Fibroblast of lung (primary cell): Measurements from ENCODE around the gene PDE3B.
"Not testable (repeated sequence)": the region's sequence is repeated elsewhere in the genome, so short reads cannot be mapped to it uniquely, and the experiment has no call there.

Experiments
- CTCF ChIP-seq, 2 donors: IDR thresholded peaks in 1 of 2; conservative IDR thresholded peaks in 1 of 2; 1 replicate in 1 of 2; 2 replicates in 1 of 2; pipeline ENCODE4 v1.5.1; 2011 to 2012; ENCODE audit warnings: low read length in 2 of 2, control low read depth in 1 of 2, inconsistent platforms in 1 of 2, low read depth in 1 of 2, mild to moderate bottlenecking in 1 of 2
- EZH2 ChIP-seq: IDR thresholded peaks from 2 replicates; pipeline ENCODE4 v1.5.1; 2012; ENCODE audit warnings: low read length, control low read depth, mild to moderate bottlenecking; ENCODE audit errors: missing control alignments

- TF ChIP-seq EZH2; CTCF (conservative IDR thresholded peaks at IDR 0.05 in 1 of 2, IDR thresholded peaks at IDR 0.05 in 1 of 2; ENCODE audit: low read depth in 1 of 2, low read length in 2 of 2): not testable (repeated sequence)
Measured at GRCh38 chr11:14595261-14595660, 48.3 kb upstream of the PDE3B start.
